EL (cell line): ENCODE measurements around the gene C20orf204.
"Not testable (repeated sequence)": the region's sequence is repeated elsewhere in the genome, so short reads cannot be mapped to it uniquely, and the experiment has no call there.

Experiments used
- DNase-seq: peaks from one replicate; pipeline ENCODE4 v3.0.0-alpha.2; 2016

Gene C20orf204

GRCh38 chr20:64084685-64085152 lies 48.7 kb downstream of the C20orf204 start:
- no peak for DNase-seq

- no peak for DNase-seq
Observed at GRCh38 chr20:64086801-64087200, 50.8 kb downstream of the C20orf204 start.

GRCh38 chr20:64087226-64087825 lies 51.3 kb downstream of the C20orf204 start:
- not testable (repeated sequence) for DNase-seq

GRCh38 chr20:64088586-64088985 lies 52.6 kb downstream of the C20orf204 start:
- not testable (repeated sequence) for DNase-seq
